Lower leg skin (tissue), 4 donors: Measurements from ENCODE around the gene ST8SIA4. TPM values are rescaled to one million over a fixed set of nuclear protein-coding genes. Genes with fewer than 3 reads are reported as not detected.

Source experiments
- DNase-seq, 2 donors: peaks; one replicate each; pipeline ENCODE4 v3.0.0-alpha.2; 2019; ENCODE audit warnings: low spot score in 2 of 2
- H3K4me3 ChIP-seq: fragments of 200-600 bp; sonication (generic); 2 replicates; pipeline ENCODE4 v1.5.1; 2017; ENCODE audit warnings: mild to moderate bottlenecking, low read depth; ENCODE audit not compliant: poor library complexity, severe bottlenecking
- POLR2A ChIP-seq, 2 donors: fragments of 450-650 bp; IDR thresholded peaks; one replicate each; pipeline ENCODE4 v1.6.1; 2016 to 2017; ENCODE audit warnings: antibody characterized with exemption in 2 of 2, mild to moderate bottlenecking in 1 of 2, moderate library complexity in 1 of 2
- WGBS, 2 donors: methylation state at CpG; one replicate each; pipeline ENCODE4 v1.1.5; 2018; 5-methylcytosine and 5-hydroxymethylcytosine counted together
- intact Hi-C: fragments of 100-400 bp; cut with DNase I; formaldehyde crosslinking; loops from one replicate; pipeline ENCODE4 v1.15.0; 2023; ENCODE audit warnings: low total_unique reads
- total RNA-seq, 4 donors: library from RNA; depleted of rRNA; stranded (reverse); fragments of >200 nt; gene quantifications; one replicate each; pipeline ENCODE4 v1.1.0, GENCODE V29; 2016
- TF ChIP-seq, protein P1 (sequence below), 3 donors: fragments of 450-650 bp; IDR thresholded peaks; one replicate each; pipeline ENCODE4 v1.5.1; 2016; ENCODE audit warnings: antibody characterized with exemption in 3 of 3, mild to moderate bottlenecking in 3 of 3, moderate library complexity in 2 of 3

Gene ST8SIA4
- total RNA-seq, 4 donors from 2014 or later, result 0.68 to 1.3 (median 0.91) TPM

DNA sequence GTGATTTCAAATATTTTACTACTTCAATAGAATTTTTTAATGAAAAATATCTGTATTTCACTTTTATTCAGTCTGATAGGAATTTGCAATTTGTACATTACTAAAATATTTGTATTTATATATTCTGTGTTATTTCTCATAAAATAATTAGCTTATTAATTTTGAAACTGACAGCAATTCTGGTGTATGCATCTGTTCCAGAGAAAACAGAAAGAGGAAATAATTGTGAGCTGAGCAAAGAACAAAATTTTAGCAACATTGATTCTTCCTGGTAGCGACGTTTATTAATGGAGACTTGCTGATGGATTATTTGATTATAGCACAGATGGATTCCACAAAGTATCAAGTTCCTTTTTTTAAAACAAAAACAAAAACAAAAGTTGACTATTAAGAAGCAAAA is 61.0 kb downstream of the ST8SIA4 start:
- H3K4me3 ChIP-seq, result no peak overlapping the region
- 66 to 67% methylated on average over 2 of the region's 2 CpGs for WGBS, 2 donors
- DNase-seq, result no peak

DNA sequence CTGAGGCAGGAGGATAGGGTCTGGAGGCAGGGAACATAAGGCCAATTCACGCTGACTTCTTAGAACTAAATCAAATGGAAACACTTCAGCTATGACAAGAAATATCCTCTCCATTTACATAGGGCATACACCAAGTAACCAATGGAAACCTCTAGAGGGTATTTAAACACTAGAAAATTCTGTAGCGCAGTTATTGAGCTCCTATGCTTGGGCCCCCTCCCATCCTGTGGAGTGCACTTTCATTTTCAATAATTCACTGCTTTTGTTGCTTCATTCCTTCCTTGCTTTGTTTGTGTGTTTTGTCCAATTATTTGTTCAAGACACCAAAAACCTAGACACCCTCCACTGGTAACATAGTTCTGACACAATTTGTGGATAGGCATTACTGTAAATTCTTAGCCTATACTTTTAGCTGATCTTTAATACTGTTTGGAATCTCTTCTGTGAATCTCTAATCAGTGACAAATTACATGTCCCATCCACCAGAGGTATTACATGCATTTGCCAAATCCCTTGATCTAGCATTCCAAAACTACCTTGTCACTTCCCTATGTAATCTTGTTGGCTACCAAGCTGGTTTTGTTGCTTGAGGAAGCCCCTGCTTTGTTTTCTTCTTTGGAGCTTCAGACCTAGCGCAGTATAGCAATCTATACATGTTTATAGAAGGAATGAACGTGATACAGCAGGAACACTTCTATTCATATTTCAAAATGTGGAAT is 61.6 kb downstream of the ST8SIA4 start:
- TF ChIP-seq POLR2A (IDR thresholded peaks at IDR 0.05), result no peak
- TF ChIP-seq, protein P1, sequence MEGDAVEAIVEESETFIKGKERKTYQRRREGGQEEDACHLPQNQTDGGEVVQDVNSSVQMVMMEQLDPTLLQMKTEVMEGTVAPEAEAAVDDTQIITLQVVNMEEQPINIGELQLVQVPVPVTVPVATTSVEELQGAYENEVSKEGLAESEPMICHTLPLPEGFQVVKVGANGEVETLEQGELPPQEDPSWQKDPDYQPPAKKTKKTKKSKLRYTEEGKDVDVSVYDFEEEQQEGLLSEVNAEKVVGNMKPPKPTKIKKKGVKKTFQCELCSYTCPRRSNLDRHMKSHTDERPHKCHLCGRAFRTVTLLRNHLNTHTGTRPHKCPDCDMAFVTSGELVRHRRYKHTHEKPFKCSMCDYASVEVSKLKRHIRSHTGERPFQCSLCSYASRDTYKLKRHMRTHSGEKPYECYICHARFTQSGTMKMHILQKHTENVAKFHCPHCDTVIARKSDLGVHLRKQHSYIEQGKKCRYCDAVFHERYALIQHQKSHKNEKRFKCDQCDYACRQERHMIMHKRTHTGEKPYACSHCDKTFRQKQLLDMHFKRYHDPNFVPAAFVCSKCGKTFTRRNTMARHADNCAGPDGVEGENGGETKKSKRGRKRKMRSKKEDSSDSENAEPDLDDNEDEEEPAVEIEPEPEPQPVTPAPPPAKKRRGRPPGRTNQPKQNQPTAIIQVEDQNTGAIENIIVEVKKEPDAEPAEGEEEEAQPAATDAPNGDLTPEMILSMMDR (IDR thresholded peaks at IDR 0.05), result no peak
- DNase-seq, result no peak
- 70 to 73% methylated on average over 4 of the region's 4 CpGs for WGBS, 2 donors
- no peak overlapping the region for H3K4me3 ChIP-seq
- intact Hi-C loops, result no loop called here

More for the DNA sequence above, 61.0 kb downstream of the ST8SIA4 start:
- intact Hi-C loops, result no loop called here
- TF ChIP-seq POLR2A (IDR thresholded peaks at IDR 0.05), result no peak
- TF ChIP-seq, protein P1 (IDR thresholded peaks at IDR 0.05), result no peak

DNA sequence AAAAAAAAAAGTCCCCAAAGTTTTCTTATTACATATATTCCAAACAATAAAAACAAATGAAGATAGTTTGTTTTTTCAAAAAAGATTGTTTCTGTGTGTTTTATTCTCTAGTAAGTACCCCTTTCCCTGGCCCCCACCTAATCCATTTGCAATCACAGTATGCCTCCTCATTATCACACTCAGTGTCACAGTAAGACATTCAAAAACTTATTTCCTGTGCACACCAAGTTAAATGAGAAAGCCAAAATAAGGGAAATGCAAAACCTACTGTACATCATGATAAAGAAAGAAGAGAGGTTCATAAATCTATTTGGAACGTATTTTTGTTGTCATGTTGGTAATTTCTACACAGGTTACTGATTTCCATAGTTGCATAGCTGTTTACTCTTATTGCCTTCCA is 62.3 kb downstream of the ST8SIA4 start:
- TF ChIP-seq, protein P1 (IDR thresholded peaks at IDR 0.05), result no peak
- TF ChIP-seq POLR2A (IDR thresholded peaks at IDR 0.05), result no peak
- 16 to 64% methylated on average over 1 of the region's 1 CpG for WGBS, 2 donors
- no peak for DNase-seq
- no peak overlapping the region for H3K4me3 ChIP-seq
- intact Hi-C loops, result no loop called here

DNA sequence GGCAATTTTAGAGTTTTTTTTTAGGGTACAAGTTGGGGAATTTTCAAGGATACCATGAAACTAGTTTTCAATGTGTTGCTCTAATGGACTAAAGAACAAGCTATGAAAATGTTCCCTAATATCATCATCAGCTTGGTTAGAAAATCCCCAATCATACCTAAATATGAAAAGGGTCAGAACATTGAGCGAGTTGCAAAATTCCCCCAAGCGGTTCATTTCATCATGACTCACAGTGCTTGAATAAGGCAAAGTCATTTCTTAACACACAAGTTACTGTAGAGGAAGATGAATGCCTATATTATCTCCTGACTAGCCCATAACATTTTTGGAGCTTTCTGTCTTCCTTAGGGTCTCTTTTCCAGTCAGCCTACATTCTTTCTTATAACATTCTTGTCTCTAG is 62.7 kb downstream of the ST8SIA4 start:
- TF ChIP-seq POLR2A (IDR thresholded peaks at IDR 0.05), result no peak
- TF ChIP-seq, protein P1 (IDR thresholded peaks at IDR 0.05), result no peak
- intact Hi-C loops, result no loop called here
- 49 to 64% methylated on average over 2 of the region's 2 CpGs for WGBS, 2 donors
- H3K4me3 ChIP-seq, result no peak overlapping the region
- no peak for DNase-seq

DNA sequence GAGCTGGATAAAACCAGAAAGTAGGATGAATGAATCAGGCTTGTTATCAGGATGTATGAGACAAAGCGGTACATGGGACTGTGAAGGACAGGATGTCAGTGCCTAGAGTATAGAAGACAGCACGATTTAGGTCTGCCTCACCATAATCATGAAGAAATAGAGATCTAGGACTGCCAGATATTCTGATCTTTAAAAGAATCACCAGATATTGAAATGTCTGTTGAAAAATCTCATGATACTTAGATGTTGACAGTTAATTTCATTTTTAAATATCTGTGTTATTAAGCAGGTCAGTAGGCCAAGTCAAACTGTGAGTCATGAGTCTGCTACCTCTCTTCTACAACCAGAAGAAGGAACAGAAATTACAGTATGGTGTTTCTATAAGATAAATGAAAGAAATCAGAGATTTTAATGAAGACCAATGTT is 65.0 kb downstream of the ST8SIA4 start:
- TF ChIP-seq, protein P1 (IDR thresholded peaks at IDR 0.05), result no peak
- TF ChIP-seq POLR2A (IDR thresholded peaks at IDR 0.05), result no peak
- no peak for DNase-seq
- no peak overlapping the region for H3K4me3 ChIP-seq
- intact Hi-C loops, result loop anchor here (10.0 kb wide), 1 partner anchor 1573 kb away; no protein-coding TSS in a partner anchor
- 80 to 87% methylated on average over 2 of the region's 2 CpGs for WGBS, 2 donors
